GM12878 (cell line): Measurements from ENCODE around the gene TNFSF4. TPM values are rescaled to one million over a fixed set of nuclear protein-coding genes. Genes with fewer than 3 reads are reported as not detected.

Source experiments
- ATAC-seq: fragments of 200-7000 bp; cut with Tn5 transposase; 3 replicates; pipeline ENCODE4 v1.9.1; 2020; ENCODE audit warnings: mild to moderate bottlenecking, moderate library complexity
- BruUV-seq: library from RNA; stranded (reverse); fragments of 400-500 nt; replicated peaks from 2 replicates; lab custom pipeline; 2021; lab: Mats Ljungman, UMichigan
- CTCF ChIA-PET: fragments of 300-600 bp; sonication (Branson Sonifier 250); formaldehyde crosslinking; extraction: SDS; loops from one replicate; lab custom pipeline; 2021; ENCODE audit warnings: inconsistent platforms; lab: Yijun Ruan, JAX
- POLR2A ChIA-PET: fragments of 350-600 bp; formaldehyde crosslinking; extraction: SDS; loops from one replicate; lab custom pipeline; 2021; ENCODE audit warnings: inconsistent platforms; lab: Charles Lee
- RAD21 ChIA-PET: fragments of 300-600 bp; sonication (Branson Sonifier 250); formaldehyde crosslinking; loops from one replicate; lab custom pipeline; 2023; ENCODE audit warnings: antibody characterized with exemption; ENCODE audit not compliant: unreplicated experiment; lab: Charles Lee
- SMC1A ChIA-PET: fragments of 300-600 bp; sonication (Branson Sonifier 250); formaldehyde crosslinking; loops from one replicate; lab custom pipeline; 2023; ENCODE audit not compliant: unreplicated experiment, uncharacterized antibody; lab: Charles Lee
- DNase-seq: peaks from one replicate; pipeline ENCODE4 v3.0.0-alpha.2; 2011; ENCODE audit warnings: low read depth, low spot score
- FAIRE-seq: peaks from 3 replicates; lab custom pipeline; 2011; peaks lifted over from hg19 to GRCh38; lab: Jason Lieb, UNC
- H2AFZ ChIP-seq: 2 replicates; pipeline ENCODE4 v1.6.0; 2011; ENCODE audit warnings: low read depth, low read length, control low read depth; ENCODE audit not compliant: control insufficient read depth
- H3K27ac ChIP-seq: 2 replicates; pipeline ENCODE4 v1.5.1; 2011; ENCODE audit warnings: control low read depth; ENCODE audit not compliant: control insufficient read depth, insufficient read depth
- H3K27me3 ChIP-seq, 2 experiments: replicated peaks in 1 of 2; 2 replicates each; pipeline versions ENCODE4 v1.6.0 to v1.6.1; 2011; ENCODE audit warnings: low read length in 1 of 2; ENCODE audit not compliant: control insufficient read depth in 2 of 2, insufficient read depth in 2 of 2
- H3K36me3 ChIP-seq, 2 experiments: 2 replicates each; pipeline ENCODE4 v1.5.1; 2011; ENCODE audit warnings: low read length in 1 of 2; ENCODE audit not compliant: control insufficient read depth in 2 of 2, insufficient read depth in 2 of 2
- H3K4me1 ChIP-seq: 2 replicates; pipeline ENCODE4 v1.6.1; 2011; ENCODE audit warnings: mild to moderate bottlenecking, low read length, moderate library complexity, mixed read lengths; ENCODE audit not compliant: control insufficient read depth, insufficient read depth
- H3K4me2 ChIP-seq: 2 replicates; pipeline ENCODE4 v1.6.0; 2011; ENCODE audit warnings: control low read depth; ENCODE audit not compliant: control insufficient read depth, insufficient read depth
- H3K4me3 ChIP-seq: fragments of 200-600 bp; sonication (generic); 2 replicates; pipeline ENCODE4 v1.5.1; 2016
- H3K79me2 ChIP-seq: 2 replicates; pipeline ENCODE4 v1.6.0; 2011; ENCODE audit warnings: low read length; ENCODE audit not compliant: control insufficient read depth, insufficient read depth
- H3K9ac ChIP-seq: 2 replicates; pipeline ENCODE4 v1.8.0; 2011; ENCODE audit warnings: low read length, control low read depth, mixed read lengths; ENCODE audit not compliant: control insufficient read depth, insufficient read depth
- H3K9me3 ChIP-seq: replicated peaks from 3 replicates; pipeline ENCODE4 v1.5.1; 2011; ENCODE audit warnings: mild to moderate bottlenecking, low read length; ENCODE audit not compliant: control insufficient read depth, insufficient read depth
- H4K20me1 ChIP-seq: 2 replicates; pipeline ENCODE4 v1.6.0; 2011; ENCODE audit not compliant: control insufficient read depth, insufficient read depth
- CHD2 ChIP-seq: IDR thresholded peaks from 2 replicates; pipeline ENCODE4 v1.6.1; 2011; ENCODE audit warnings: low read depth, low read length, improper control_type of control experiment, borderline replicate concordance
- CREM ChIP-seq: IDR thresholded peaks from 2 replicates; pipeline ENCODE4 v1.6.1; 2014; ENCODE audit warnings: antibody characterized with exemption, low read depth
- FOXK2 ChIP-seq: fragments of 450-650 bp; IDR thresholded peaks from 2 replicates; pipeline ENCODE4 v1.6.1; 2017; ENCODE audit warnings: mild to moderate bottlenecking, moderate library complexity
- GATAD2B ChIP-seq: fragments of 450-650 bp; conservative IDR thresholded peaks from 2 replicates; pipeline ENCODE4 v1.6.1; 2017; ENCODE audit warnings: low read depth, mild to moderate bottlenecking, moderate library complexity
- HSF1 ChIP-seq: fragments of 150-350 bp; IDR thresholded peaks from 2 replicates; pipeline ENCODE4 v1.6.1; 2014; ENCODE audit warnings: mild to moderate bottlenecking, low read depth, low read length
- IKZF2 ChIP-seq, 2 experiments: fragments of 450-650 bp; IDR thresholded peaks; 2 replicates each; pipeline ENCODE4 v1.6.1; 2017; ENCODE audit warnings: mild to moderate bottlenecking in 2 of 2, moderate library complexity in 2 of 2
- MLLT1 ChIP-seq: fragments of 450-650 bp; IDR thresholded peaks from 2 replicates; pipeline ENCODE4 v1.6.1; 2016; ENCODE audit warnings: mild to moderate bottlenecking
- NFYB ChIP-seq: IDR thresholded peaks from 2 replicates; pipeline ENCODE4 v1.6.1; 2011; ENCODE audit warnings: low read depth, mild to moderate bottlenecking, low read length, improper control_type of control experiment, moderate library complexity; ENCODE audit not compliant: insufficient read depth
- PML ChIP-seq: IDR thresholded peaks from 2 replicates; pipeline ENCODE4 v1.6.1; 2012; ENCODE audit warnings: low read length, inconsistent platforms
- RCOR1 ChIP-seq: conservative IDR thresholded peaks from 2 replicates; pipeline ENCODE4 v1.6.1; 2012; ENCODE audit warnings: low read depth, low read length, improper control_type of control experiment
- REST ChIP-seq: IDR thresholded peaks from 2 replicates; pipeline ENCODE4 v1.6.1; 2012; ENCODE audit warnings: mild to moderate bottlenecking, low read depth, low read length
- SREBF1 ChIP-seq: IDR thresholded peaks from 2 replicates; pipeline ENCODE4 v1.6.1; 2012; ENCODE audit warnings: mild to moderate bottlenecking, low read length
- SRF ChIP-seq, 2 experiments: IDR thresholded peaks; 2 replicates each; pipeline ENCODE4 v1.6.1; 2011; ENCODE audit warnings: low read depth in 2 of 2, low read length in 2 of 2, mild to moderate bottlenecking in 1 of 2, moderate library complexity in 1 of 2
- STAT1 ChIP-seq: fragments of 450-650 bp; conservative IDR thresholded peaks from 2 replicates; pipeline ENCODE4 v1.6.1; 2014; ENCODE audit warnings: antibody characterized with exemption, mild to moderate bottlenecking
- TAF1 ChIP-seq: IDR thresholded peaks from 2 replicates; pipeline ENCODE4 v1.6.1; 2011; ENCODE audit warnings: mild to moderate bottlenecking, low read depth, low read length, borderline replicate concordance
- TCF12 ChIP-seq: IDR thresholded peaks from 2 replicates; pipeline ENCODE4 v1.6.1; 2011; ENCODE audit warnings: low read depth, mild to moderate bottlenecking, low read length
- WGBS: methylation state at CpG from one replicate; pipeline ENCODE4 v1.1.6; 2016; ENCODE audit warnings: low lambda C conversion rate; ENCODE audit not compliant: insufficient replicate concordance, insufficient coverage; ENCODE audit errors: missing lambda C conversion rate; 5-methylcytosine and 5-hydroxymethylcytosine counted together
- in situ Hi-C: fragments of 300-500 bp; cut with MboI; formaldehyde crosslinking; loops from 9 replicates; pipeline ENCODE4 v1.14.3; 2018; ENCODE audit warnings: mixed read lengths
- intact Hi-C: fragments of 100-400 bp; cut with micrococcal nuclease; formaldehyde crosslinking; loops from one replicate; pipeline ENCODE4 v1.14.2; 2022; ENCODE audit not compliant: unreplicated experiment
- polyA plus RNA-seq, 11 experiments: library from polyadenylated mRNA; depleted of rRNA in 4 of 11; unstranded in 6 of 11; stranded (reverse) in 5 of 11; fragments of >200 nt; fragmentation: Nextera tagmentation in 4 of 11; fragmentation: Illumina TruSeq in 1 of 11; extraction: Ambion mirVana in 4 of 11; extraction: Trizol in 1 of 11; gene quantifications; 1 replicate in 1 of 11; 2 replicates in 10 of 11; pipeline versions ENCODE4 v1.2.1 to v1.2.3, GENCODE V29; 2011 to 2016; ENCODE audit warnings: inconsistent platforms in 2 of 11, missing spikeins in 2 of 11, low read depth in 1 of 11
- total RNA-seq, 4 experiments: library from RNA; depleted of rRNA in 3 of 4; stranded (reverse); fragments of >200 nt in 3 of 4; fragmentation: Illumina TruSeq in 1 of 4; extraction: Trizol in 1 of 4; gene quantifications; 2 replicates each; pipeline versions ENCODE4 v1.2.1 to v1.2.3, GENCODE V29; 2013 to 2021

The TNFSF4 gene
- total and polyA plus RNA-seq, 10 of the 15 experiments (the other 5 are each of a cell fraction or from before 2014, with no cell fraction given), result 8.1 to 31.0 (median 12.9) TPM

- H3K79me2 ChIP-seq, result peaks cover 9% of the 10 kb centered on the region
- TF ChIP-seq CREM, result no peak
- TF ChIP-seq IKZF2 (IDR thresholded peaks at IDR 0.05), result no peak
- TF ChIP-seq GATAD2B, result no peak
- no peak for TF ChIP-seq CHD2
- TF ChIP-seq NFYB, result no peak
- TF ChIP-seq HSF1, result no peak
- no peak for TF ChIP-seq SRF (IDR thresholded peaks at IDR 0.05; ENCODE audit: low read depth in 2 of 2, low read length in 2 of 2)
- TF ChIP-seq FOXK2, result no peak
- no peak for TF ChIP-seq RCOR1
- no peak for TF ChIP-seq SREBF1
- no peak for TF ChIP-seq PML
- TF ChIP-seq REST, result no peak
- TF ChIP-seq STAT1, result no peak
- no peak for TF ChIP-seq MLLT1
- no peak for TF ChIP-seq TAF1
- TF ChIP-seq TCF12, result no peak
- intact Hi-C loops, result loop anchor here (10.0 kb wide), 1 partner anchor 616 kb away; the partner anchor contains the start of genes CENPL and DARS2
- H4K20me1 ChIP-seq, result no peaks in the 10 kb centered on the region
- peaks cover 20% of the 10 kb centered on the region for H3K4me1 ChIP-seq
- H2AFZ ChIP-seq, result no peak overlapping the region
- no peaks in the 10 kb centered on the region for H3K9me3 ChIP-seq
- no peaks in the 10 kb centered on the region; a peak in 1 of 4 replicates for H3K36me3 ChIP-seq
- in situ Hi-C loops, result loop anchor here (5.0 kb wide), 1 partner anchor 462 kb away; no protein-coding TSS in a partner anchor
- 25% methylated on average over 4 of the region's 4 CpGs for WGBS
- POLR2A ChIA-PET, result interaction anchor here (0.6 kb wide), 1 partner anchor 389 kb away, joined by 6 read pairs; no protein-coding TSS in a partner anchor
- BruUV-seq, result no TSS peak
- no peak overlapping the region for H3K4me3 ChIP-seq
- FAIRE-seq (no peak), ATAC-seq (no peak), DNase-seq (no peak)
- CTCF ChIA-PET, result interaction anchor here (0.5 to 4.7 kb wide), 3 partner anchors 208 to 868 kb away, joined by 3 to 10 read pairs (median 4); no protein-coding TSS in a partner anchor
- no peak overlapping the region for H3K27ac ChIP-seq
- no peak overlapping the region for H3K4me2 ChIP-seq
- no peak overlapping the region for H3K9ac ChIP-seq
- RAD21 ChIA-PET, result interaction anchor here (0.7 to 8.4 kb wide), 5 partner anchors 9 to 463 kb away, joined by 3 to 105 read pairs (median 3); no protein-coding TSS in a partner anchor
- SMC1A ChIA-PET, result interaction anchor here (0.6 to 21.4 kb wide), 8 partner anchors 9 to 480 kb away, joined by 3 to 348 read pairs (median 4); no protein-coding TSS in a partner anchor
- H3K27me3 ChIP-seq, result no peaks in the 10 kb centered on the region
Measured at GRCh38 chr1:173208868-173209267, 1.7 kb upstream of the TNFSF4 start.
